HG03520 (cell line): Measurements from ENCODE around the gene LHFPL4.
"Not testable (repeated sequence)": the region's sequence is repeated elsewhere in the genome, so short reads cannot be mapped to it uniquely, and the experiment has no call there.

Experiments used
- ATAC-seq: cut with Tn5 transposase; IDR thresholded peaks from one replicate; pipeline ENCODE4 v1.9.1; 2021; ENCODE audit warnings: mild to moderate bottlenecking, moderate library complexity; ENCODE audit not compliant: unreplicated experiment

LHFPL4 gene

GRCh38 chr3:9553021-9553947 is at the start of gene LHFPL4:
LHFPL4 (minus strand) TSS chr3:9553822; CDS start chr3:9552679, 1,143 bp downstream.
- ATAC-seq: no peak

GRCh38 chr3:9602620-9603019 is 49.0 kb upstream of the LHFPL4 start:
- ATAC-seq: no peak

GRCh38 chr3:9601006-9601581 is 47.5 kb upstream of the LHFPL4 start:
- not testable (repeated sequence) for ATAC-seq

- ATAC-seq: no peak
Observed at GRCh38 chr3:9600597-9600996, 47.0 kb upstream of the LHFPL4 start.

GRCh38 chr3:9598783-9599387 is 45.3 kb upstream of the LHFPL4 start:
- no peak for ATAC-seq

- ATAC-seq: no peak
Observed at GRCh38 chr3:9595877-9596276, 42.3 kb upstream of the LHFPL4 start.

- ATAC-seq: not testable (repeated sequence)
Observed at GRCh38 chr3:9591781-9592180, 38.2 kb upstream of the LHFPL4 start.

- no peak for ATAC-seq
Observed at GRCh38 chr3:9590282-9590791, 36.7 kb upstream of the LHFPL4 start.

- no peak for ATAC-seq
Observed at GRCh38 chr3:9583792-9584191, 30.2 kb upstream of the LHFPL4 start.

- no peak for ATAC-seq
Observed at GRCh38 chr3:9583371-9583770, 29.7 kb upstream of the LHFPL4 start.

GRCh38 chr3:9582332-9582731 is 28.7 kb upstream of the LHFPL4 start:
- no peak for ATAC-seq

- no peak for ATAC-seq
Observed at GRCh38 chr3:9581742-9582141, 28.1 kb upstream of the LHFPL4 start.

- ATAC-seq: no peak
Observed at GRCh38 chr3:9569054-9569453, 15.4 kb upstream of the LHFPL4 start.

- no peak for ATAC-seq
Observed at GRCh38 chr3:9565316-9565715, 11.7 kb upstream of the LHFPL4 start.

- ATAC-seq: no peak
Observed at GRCh38 chr3:9563851-9564250, 10.2 kb upstream of the LHFPL4 start.

- ATAC-seq: not testable (repeated sequence)
Observed at GRCh38 chr3:9560056-9560455, 6.4 kb upstream of the LHFPL4 start.

GRCh38 chr3:9553948-9554513 is 409 bp upstream of the LHFPL4 start:
- no peak for ATAC-seq

GRCh38 chr3:9552252-9552999 is 1.2 kb downstream of the LHFPL4 start:
- no peak for ATAC-seq

- no peak for ATAC-seq
Observed at GRCh38 chr3:9550999-9551398, 2.6 kb downstream of the LHFPL4 start.

GRCh38 chr3:9549600-9549999 is 4.0 kb downstream of the LHFPL4 start:
- no peak for ATAC-seq

- no peak for ATAC-seq
Observed at GRCh38 chr3:9548991-9549390, 4.6 kb downstream of the LHFPL4 start.
